Thyroid gland (tissue), 4 donors: ENCODE results near the gene RO60.

Experiments used
- CTCF ChIP-seq, 6 experiments: fragments of 200-600 bp in 3 of 6; fragments of 450-650 bp in 3 of 6; sonication (generic) in 3 of 6; IDR thresholded peaks; one replicate each; pipeline ENCODE4 v1.5.1; 2016 to 2019; ENCODE audit warnings: antibody characterized with exemption in 6 of 6, mild to moderate bottlenecking in 2 of 6, inconsistent platforms in 1 of 6, moderate library complexity in 1 of 6
- POLR2A ChIP-seq, 2 donors: fragments of 450-650 bp; IDR thresholded peaks; one replicate each; pipeline ENCODE4 v1.6.1; 2017; ENCODE audit warnings: antibody characterized with exemption in 2 of 2, mild to moderate bottlenecking in 2 of 2, moderate library complexity in 1 of 2

DNA sequence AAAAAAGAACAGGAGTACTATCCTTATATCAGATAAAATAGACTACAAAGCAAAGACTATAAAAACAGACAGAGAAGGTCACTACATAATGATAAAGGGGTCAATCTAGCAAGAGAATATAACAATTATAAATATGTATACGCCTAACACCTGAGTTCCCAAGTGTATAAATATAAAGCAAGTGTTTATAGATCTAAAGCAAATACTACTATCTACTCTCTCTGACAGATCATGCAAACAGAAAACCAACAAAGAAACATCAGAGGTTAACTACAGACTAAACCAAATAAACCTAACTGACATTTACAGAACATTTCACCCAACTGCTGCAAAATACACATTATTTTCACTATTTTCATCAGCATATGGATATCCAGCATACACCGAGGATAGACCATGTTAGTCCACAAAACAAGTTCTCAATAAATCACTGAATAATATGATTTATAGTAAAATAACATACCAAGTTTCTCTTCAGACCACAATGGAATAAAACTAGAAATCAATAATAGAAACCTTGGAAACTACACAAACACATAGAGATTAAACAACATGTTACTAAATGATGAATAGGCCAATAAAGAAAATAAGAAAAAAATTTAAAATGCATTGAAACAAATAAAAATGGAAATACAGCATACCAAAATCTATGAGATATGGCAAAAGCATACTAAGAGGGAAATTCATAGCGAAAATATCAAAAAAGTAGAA, 22.9 kb upstream of the RO60 start:
- TF ChIP-seq POLR2A (IDR thresholded peaks at IDR 0.05), result no peak
- TF ChIP-seq CTCF (IDR thresholded peaks at IDR 0.05), result no peak
